Measurements from ENCODE around the gene TSPAN4. TPM values are rescaled to one million over a fixed set of nuclear protein-coding genes. Genes with fewer than 3 reads are reported as not detected.

TSPAN4 gene
- total RNA-seq, 4 donors from 2014 or later = 139 to 256 (median 221) TPM

GRCh38 chr11:910044-910588 lies 67.5 kb downstream of the TSPAN4 start:
- WGBS, 2 donors = 3 to 6% methylated on average over 36 to 38 of the region's 38 CpGs
- Histone ChIP-seq H3K4me1 (peaks cover 0 to 32% (median 14%) of the 10 kb centered on the region in 4 donors), H3K36me3 (peaks cover 0 to 30% (median 0%) of the 10 kb centered on the region in 3 donors), H3K27me3 (no peaks in the 10 kb centered on the region), H3K9me3 (no peaks in the 10 kb centered on the region), H3K4me3 (peak overlapping the region; percentile 73 to 98 (median 87)), H3K27ac (peak overlapping the region in 3 of 4 donors; percentile 89 to 98 (median 90))
- no peak for DNase-seq (ENCODE audit: low spot score in 2 of 2)
- no peak for TF ChIP-seq CTCF (IDR thresholded peaks at IDR 0.05)
- no peak for TF ChIP-seq POLR2A (IDR thresholded peaks at IDR 0.05)
- TF ChIP-seq EP300 (IDR thresholded peaks at IDR 0.05) = no peak

- Histone ChIP-seq H3K27ac (peak within 1 kb of the TSS; percentile 81 to 98 (median 90)), H3K27me3 (no peaks in the 10 kb centered on the region), H3K4me1 (peaks cover 0 to 32% (median 14%) of the 10 kb centered on the region in 4 donors), H3K36me3 (peaks cover 0 to 29% (median 0%) of the 10 kb centered on the region in 3 donors), H3K4me3 (peak within 1 kb of the TSS; percentile 73 to 98 (median 87)), H3K9me3 (no peaks in the 10 kb centered on the region)
- TF ChIP-seq POLR2A (IDR thresholded peaks at IDR 0.05) (peak in 1 of 2 donors; percentile 49), CTCF (IDR thresholded peaks at IDR 0.05) (peak in 1 of 5 experiments; percentile 28), EP300 (IDR thresholded peaks at IDR 0.05) (peak in 1 of 2 donors; percentile 61)
- WGBS, 2 donors = 1 to 3% methylated on average over 12 to 48 of the region's 59 CpGs
- DNase-seq (ENCODE audit: low spot score in 2 of 2) = peak; percentile 67
Measured at GRCh38 chr11:910589-911030, 68.0 kb downstream of the TSPAN4 start, which contains the start of gene CHID1. CHID1 (minus strand) TSS chr11:910810; CDS start chr11:904816, 5,994 bp downstream.

GRCh38 chr11:911031-911889 lies 68.6 kb downstream of the TSPAN4 start:
- Histone ChIP-seq H3K27me3 (no peaks in the 10 kb centered on the region), H3K4me3 (peak overlapping the region; percentile 73 to 98 (median 82)), H3K4me1 (peaks cover 0 to 32% (median 14%) of the 10 kb centered on the region in 4 donors), H3K36me3 (peaks cover 0 to 24% (median 0%) of the 10 kb centered on the region in 3 donors), H3K27ac (peak overlapping the region; percentile 81 to 98 (median 90)), H3K9me3 (no peaks in the 10 kb centered on the region)
- DNase-seq (ENCODE audit: low spot score in 2 of 2) = no peak
- no peak for TF ChIP-seq POLR2A (IDR thresholded peaks at IDR 0.05)
- TF ChIP-seq CTCF (IDR thresholded peaks at IDR 0.05) = no peak
- TF ChIP-seq EP300 (IDR thresholded peaks at IDR 0.05) = peak in 1 of 2 donors; percentile 17
- WGBS, 2 donors = 2% methylated on average over 31 to 33 of the region's 68 CpGs

- Histone ChIP-seq H3K27me3 (no peaks in the 10 kb centered on the region), H3K27ac (peak overlapping the region; percentile 81 to 98 (median 90))
Measured at GRCh38 chr11:911890-912219, 69.2 kb downstream of the TSPAN4 start.

More at GRCh38 chr11:911890-912219, 69.2 kb downstream of the TSPAN4 start:
- peaks cover 0 to 32% (median 14%) of the 10 kb centered on the region in 4 donors for H3K4me1 ChIP-seq
- H3K9me3 ChIP-seq = no peaks in the 10 kb centered on the region
- H3K36me3 ChIP-seq = peaks cover 0 to 18% (median 0%) of the 10 kb centered on the region in 3 donors
- H3K4me3 ChIP-seq = peak overlapping the region in 1 of 4 donors; percentile 98
- WGBS, 2 donors = 83 to 91% methylated on average over 11 of the region's 11 CpGs
- TF ChIP-seq CTCF (IDR thresholded peaks at IDR 0.05) (no peak), EP300 (IDR thresholded peaks at IDR 0.05) (no peak), POLR2A (IDR thresholded peaks at IDR 0.05) (no peak)
- no peak for DNase-seq (ENCODE audit: low spot score in 2 of 2)

Measured in tibial nerve (tissue), 4 donors.